SK-N-SH treated with all-trans-retinoic acid at 6 μM for 48 hours (cell line): ENCODE data around the gene USH2A.

Experiments
- ARNTL ChIP-seq: fragments of 450-650 bp; formaldehyde crosslinking; IDR thresholded peaks from 2 replicates; pipeline ENCODE4 v1.5.0; 2020; ENCODE audit warnings: low read depth, mild to moderate bottlenecking, moderate library complexity, borderline replicate concordance
- BACH2 ChIP-seq: fragments of 250-450 bp; sonication (Bioruptor Pico); IDR thresholded peaks from 2 replicates; pipeline ENCODE4 v1.9.0; 2021; ENCODE audit warnings: mild to moderate bottlenecking, borderline replicate concordance
- TOX ChIP-seq: fragments of 250-450 bp; sonication (Bioruptor Pico); IDR thresholded peaks from 2 replicates; pipeline ENCODE4 v1.8.0; 2021; ENCODE audit warnings: mild to moderate bottlenecking, moderate library complexity, borderline replicate concordance
- ZC3H10 ChIP-seq: fragments of 250-450 bp; sonication (Bioruptor Pico); IDR thresholded peaks from 2 replicates; pipeline ENCODE4 v1.5.1; 2021; ENCODE audit warnings: mild to moderate bottlenecking, moderate library complexity
- TF ChIP-seq, protein P1 (sequence below): fragments of 250-450 bp; sonication (Bioruptor Pico); IDR thresholded peaks from 2 replicates; pipeline ENCODE4 v1.8.0; 2020; ENCODE audit warnings: mild to moderate bottlenecking, moderate library complexity, borderline replicate concordance
- TF ChIP-seq, protein P2 (sequence below): fragments of 250-450 bp; sonication (Bioruptor Pico); IDR thresholded peaks from 2 replicates; pipeline ENCODE4 v1.5.1; 2021; ENCODE audit warnings: mild to moderate bottlenecking, moderate library complexity
- TF ChIP-seq, protein P3 (sequence below): fragments of 250-450 bp; sonication (Bioruptor Pico); IDR thresholded peaks from 2 replicates; pipeline ENCODE4 v1.8.0; 2021; ENCODE audit warnings: low read depth, mild to moderate bottlenecking, moderate library complexity, borderline replicate concordance

DNA sequence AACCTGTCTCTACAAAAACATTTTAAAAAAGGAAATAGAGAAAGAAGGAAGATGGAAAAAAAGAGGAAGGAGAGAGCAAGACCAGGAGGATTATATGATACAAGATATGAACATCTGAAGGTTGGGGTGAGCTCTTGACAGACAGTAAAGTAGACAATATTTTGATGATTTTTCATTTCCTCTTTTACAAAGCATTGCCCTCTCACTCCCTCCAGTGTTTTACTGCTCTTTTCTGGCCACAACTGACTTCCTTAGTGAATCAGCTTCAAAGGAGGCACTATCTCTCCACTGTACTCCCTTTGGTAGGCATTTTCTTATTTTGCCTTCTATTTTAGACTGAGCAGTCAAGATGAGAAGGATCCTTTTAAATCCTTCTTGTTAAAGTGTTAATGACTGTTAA is 559.5 kb downstream of the USH2A start:
- no peak for TF ChIP-seq ZC3H10 (CRISPR knock-in tag)
- no peak for TF ChIP-seq BACH2 (CRISPR knock-in tag)
- no peak for TF ChIP-seq ARNTL
- TF ChIP-seq, protein P1, sequence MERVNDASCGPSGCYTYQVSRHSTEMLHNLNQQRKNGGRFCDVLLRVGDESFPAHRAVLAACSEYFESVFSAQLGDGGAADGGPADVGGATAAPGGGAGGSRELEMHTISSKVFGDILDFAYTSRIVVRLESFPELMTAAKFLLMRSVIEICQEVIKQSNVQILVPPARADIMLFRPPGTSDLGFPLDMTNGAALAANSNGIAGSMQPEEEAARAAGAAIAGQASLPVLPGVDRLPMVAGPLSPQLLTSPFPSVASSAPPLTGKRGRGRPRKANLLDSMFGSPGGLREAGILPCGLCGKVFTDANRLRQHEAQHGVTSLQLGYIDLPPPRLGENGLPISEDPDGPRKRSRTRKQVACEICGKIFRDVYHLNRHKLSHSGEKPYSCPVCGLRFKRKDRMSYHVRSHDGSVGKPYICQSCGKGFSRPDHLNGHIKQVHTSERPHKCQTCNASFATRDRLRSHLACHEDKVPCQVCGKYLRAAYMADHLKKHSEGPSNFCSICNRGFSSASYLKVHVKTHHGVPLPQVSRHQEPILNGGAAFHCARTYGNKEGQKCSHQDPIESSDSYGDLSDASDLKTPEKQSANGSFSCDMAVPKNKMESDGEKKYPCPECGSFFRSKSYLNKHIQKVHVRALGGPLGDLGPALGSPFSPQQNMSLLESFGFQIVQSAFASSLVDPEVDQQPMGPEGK (CRISPR knock-in tag), result no peak
- TF ChIP-seq, protein P2, sequence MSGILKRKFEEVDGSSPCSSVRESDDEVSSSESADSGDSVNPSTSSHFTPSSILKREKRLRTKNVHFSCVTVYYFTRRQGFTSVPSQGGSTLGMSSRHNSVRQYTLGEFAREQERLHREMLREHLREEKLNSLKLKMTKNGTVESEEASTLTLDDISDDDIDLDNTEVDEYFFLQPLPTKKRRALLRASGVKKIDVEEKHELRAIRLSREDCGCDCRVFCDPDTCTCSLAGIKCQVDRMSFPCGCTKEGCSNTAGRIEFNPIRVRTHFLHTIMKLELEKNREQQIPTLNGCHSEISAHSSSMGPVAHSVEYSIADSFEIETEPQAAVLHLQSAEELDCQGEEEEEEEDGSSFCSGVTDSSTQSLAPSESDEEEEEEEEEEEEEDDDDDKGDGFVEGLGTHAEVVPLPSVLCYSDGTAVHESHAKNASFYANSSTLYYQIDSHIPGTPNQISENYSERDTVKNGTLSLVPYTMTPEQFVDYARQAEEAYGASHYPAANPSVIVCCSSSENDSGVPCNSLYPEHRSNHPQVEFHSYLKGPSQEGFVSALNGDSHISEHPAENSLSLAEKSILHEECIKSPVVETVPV (CRISPR knock-in tag), result no peak
- TF ChIP-seq, protein P3, sequence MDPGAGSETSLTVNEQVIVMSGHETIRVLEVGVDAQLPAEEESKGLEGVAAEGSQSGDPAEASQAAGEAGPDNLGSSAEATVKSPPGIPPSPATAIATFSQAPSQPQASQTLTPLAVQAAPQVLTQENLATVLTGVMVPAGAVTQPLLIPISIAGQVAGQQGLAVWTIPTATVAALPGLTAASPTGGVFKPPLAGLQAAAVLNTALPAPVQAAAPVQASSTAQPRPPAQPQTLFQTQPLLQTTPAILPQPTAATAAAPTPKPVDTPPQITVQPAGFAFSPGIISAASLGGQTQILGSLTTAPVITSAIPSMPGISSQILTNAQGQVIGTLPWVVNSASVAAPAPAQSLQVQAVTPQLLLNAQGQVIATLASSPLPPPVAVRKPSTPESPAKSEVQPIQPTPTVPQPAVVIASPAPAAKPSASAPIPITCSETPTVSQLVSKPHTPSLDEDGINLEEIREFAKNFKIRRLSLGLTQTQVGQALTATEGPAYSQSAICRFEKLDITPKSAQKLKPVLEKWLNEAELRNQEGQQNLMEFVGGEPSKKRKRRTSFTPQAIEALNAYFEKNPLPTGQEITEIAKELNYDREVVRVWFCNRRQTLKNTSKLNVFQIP, result no peak
- TF ChIP-seq TOX (CRISPR knock-in tag), result no peak
